Measurements from ENCODE around the gene SEMA4B.
"Not testable (repeated sequence)": the region's sequence is repeated elsewhere in the genome, so short reads cannot be mapped to it uniquely, and the experiment has no call there.

Gene SEMA4B

GRCh38 chr15:90184119-90184785 lies 16.9 kb upstream of the SEMA4B start:
- H3K4me3 ChIP-seq (ENCODE audit: control insufficient read depth, low read depth, low read length), result peak overlapping the region; percentile 58
- TF ChIP-seq, protein P1, sequence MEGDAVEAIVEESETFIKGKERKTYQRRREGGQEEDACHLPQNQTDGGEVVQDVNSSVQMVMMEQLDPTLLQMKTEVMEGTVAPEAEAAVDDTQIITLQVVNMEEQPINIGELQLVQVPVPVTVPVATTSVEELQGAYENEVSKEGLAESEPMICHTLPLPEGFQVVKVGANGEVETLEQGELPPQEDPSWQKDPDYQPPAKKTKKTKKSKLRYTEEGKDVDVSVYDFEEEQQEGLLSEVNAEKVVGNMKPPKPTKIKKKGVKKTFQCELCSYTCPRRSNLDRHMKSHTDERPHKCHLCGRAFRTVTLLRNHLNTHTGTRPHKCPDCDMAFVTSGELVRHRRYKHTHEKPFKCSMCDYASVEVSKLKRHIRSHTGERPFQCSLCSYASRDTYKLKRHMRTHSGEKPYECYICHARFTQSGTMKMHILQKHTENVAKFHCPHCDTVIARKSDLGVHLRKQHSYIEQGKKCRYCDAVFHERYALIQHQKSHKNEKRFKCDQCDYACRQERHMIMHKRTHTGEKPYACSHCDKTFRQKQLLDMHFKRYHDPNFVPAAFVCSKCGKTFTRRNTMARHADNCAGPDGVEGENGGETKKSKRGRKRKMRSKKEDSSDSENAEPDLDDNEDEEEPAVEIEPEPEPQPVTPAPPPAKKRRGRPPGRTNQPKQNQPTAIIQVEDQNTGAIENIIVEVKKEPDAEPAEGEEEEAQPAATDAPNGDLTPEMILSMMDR (conservative IDR thresholded peaks at IDR 0.05; ENCODE audit: control insufficient read depth, insufficient read depth, low read depth, low read length), result no peak
- peak; percentile 75 for DNase-seq (ENCODE audit: low read depth)

GRCh38 chr15:90184786-90185704 lies 16.1 kb upstream of the SEMA4B start:
- TF ChIP-seq, protein P1 (conservative IDR thresholded peaks at IDR 0.05; ENCODE audit: control insufficient read depth, insufficient read depth, low read depth, low read length), result no peak
- H3K4me3 ChIP-seq (ENCODE audit: control insufficient read depth, low read depth, low read length), result peak overlapping the region; percentile 58
- no peak for DNase-seq (ENCODE audit: low read depth)

- DNase-seq (ENCODE audit: low read depth), result no peak
- TF ChIP-seq, protein P1 (conservative IDR thresholded peaks at IDR 0.05; ENCODE audit: control insufficient read depth, insufficient read depth, low read depth, low read length), result no peak
- no peak overlapping the region for H3K4me3 ChIP-seq (ENCODE audit: control insufficient read depth, low read depth, low read length)
Measured at GRCh38 chr15:90187257-90187868, 13.8 kb upstream of the SEMA4B start.

- DNase-seq (ENCODE audit: low read depth); H3K4me3 ChIP-seq (ENCODE audit: control insufficient read depth, low read depth, low read length): not testable (repeated sequence)
Measured at GRCh38 chr15:90188065-90188464, 13.1 kb upstream of the SEMA4B start.

- TF ChIP-seq, protein P1 (conservative IDR thresholded peaks at IDR 0.05; ENCODE audit: control insufficient read depth, insufficient read depth, low read depth, low read length), result no peak
- no peak overlapping the region for H3K4me3 ChIP-seq (ENCODE audit: control insufficient read depth, low read depth, low read length)
- DNase-seq (ENCODE audit: low read depth), result no peak
Measured at GRCh38 chr15:90188914-90189748, 12.0 kb upstream of the SEMA4B start.

GRCh38 chr15:90189781-90190467 lies 11.2 kb upstream of the SEMA4B start:
- H3K4me3 ChIP-seq (ENCODE audit: control insufficient read depth, low read depth, low read length), result no peak overlapping the region
- no peak for DNase-seq (ENCODE audit: low read depth)
- TF ChIP-seq, protein P1 (conservative IDR thresholded peaks at IDR 0.05; ENCODE audit: control insufficient read depth, insufficient read depth, low read depth, low read length), result no peak
